BLaER1 (cell line): ENCODE data around the gene PRKG1.

Experiments
- H3K27ac ChIP-seq: shearing (Covaris generic); formaldehyde crosslinking; 2 replicates; pipeline ENCODE4 v1.8.1; 2022
- H3K27me3 ChIP-seq: shearing (Covaris generic); formaldehyde crosslinking; 2 replicates; pipeline ENCODE4 v1.8.1; 2022
- H3K36me3 ChIP-seq: shearing (Covaris generic); formaldehyde crosslinking; 2 replicates; pipeline ENCODE4 v1.8.1; 2022
- H3K4me1 ChIP-seq: shearing (Covaris generic); formaldehyde crosslinking; 2 replicates; pipeline ENCODE4 v1.8.1; 2022
- H3K4me2 ChIP-seq: shearing (Covaris generic); formaldehyde crosslinking; 2 replicates; pipeline ENCODE4 v1.8.1; 2022
- H3K4me3 ChIP-seq: shearing (Covaris generic); formaldehyde crosslinking; 2 replicates; pipeline ENCODE4 v1.8.1; 2022
- H3K9ac ChIP-seq: shearing (Covaris generic); formaldehyde crosslinking; 2 replicates; pipeline ENCODE4 v1.8.1; 2022
- H3K9me3 ChIP-seq: shearing (Covaris generic); formaldehyde crosslinking; 2 replicates; pipeline ENCODE4 v1.8.1; 2022
- H4K20me1 ChIP-seq: shearing (Covaris generic); formaldehyde crosslinking; 2 replicates; pipeline ENCODE4 v1.8.1; 2022
- Cebpa-rat ChIP-seq: shearing (Covaris generic); IDR thresholded peaks from 2 replicates; pipeline ENCODE4 v1.8.1; 2022

Gene PRKG1

GRCh38 chr10:51955696-51956095 is 881.4 kb downstream of the PRKG1 start:
- Histone ChIP-seq H3K9ac (no peak overlapping the region), H3K27ac (no peak overlapping the region), H4K20me1 (no peaks in the 10 kb centered on the region), H3K4me2 (no peak overlapping the region), H3K36me3 (no peaks in the 10 kb centered on the region), H3K4me3 (no peak overlapping the region), H3K27me3 (no peaks in the 10 kb centered on the region), H3K9me3 (no peaks in the 10 kb centered on the region), H3K4me1 (no peaks in the 10 kb centered on the region)
- no peak for TF ChIP-seq Cebpa-rat

GRCh38 chr10:51956822-51957221 is 882.5 kb downstream of the PRKG1 start:
- no peak overlapping the region for H3K4me3 ChIP-seq
- H3K36me3 ChIP-seq: no peaks in the 10 kb centered on the region
- no peaks in the 10 kb centered on the region for H3K4me1 ChIP-seq
- TF ChIP-seq Cebpa-rat: no peak
- H3K9ac ChIP-seq: no peak overlapping the region
- no peak overlapping the region for H3K27ac ChIP-seq
- H3K27me3 ChIP-seq: no peaks in the 10 kb centered on the region
- H4K20me1 ChIP-seq: no peaks in the 10 kb centered on the region
- no peaks in the 10 kb centered on the region for H3K9me3 ChIP-seq
- no peak overlapping the region for H3K4me2 ChIP-seq

GRCh38 chr10:51960494-51960895 is 886.2 kb downstream of the PRKG1 start:
- H3K9me3 ChIP-seq: no peaks in the 10 kb centered on the region
- H3K9ac ChIP-seq: no peak overlapping the region
- no peak overlapping the region for H3K4me3 ChIP-seq
- no peak overlapping the region for H3K4me2 ChIP-seq
- no peaks in the 10 kb centered on the region for H3K36me3 ChIP-seq
- no peak overlapping the region for H3K27ac ChIP-seq
- H3K4me1 ChIP-seq: no peaks in the 10 kb centered on the region
- H4K20me1 ChIP-seq: no peaks in the 10 kb centered on the region
- TF ChIP-seq Cebpa-rat: no peak
- no peaks in the 10 kb centered on the region for H3K27me3 ChIP-seq

- Histone ChIP-seq H3K9me3 (no peaks in the 10 kb centered on the region), H4K20me1 (no peaks in the 10 kb centered on the region), H3K9ac (no peak overlapping the region), H3K36me3 (no peaks in the 10 kb centered on the region), H3K27me3 (no peaks in the 10 kb centered on the region), H3K4me3 (no peak overlapping the region), H3K4me2 (no peak overlapping the region), H3K4me1 (no peaks in the 10 kb centered on the region), H3K27ac (no peak overlapping the region)
- no peak for TF ChIP-seq Cebpa-rat
These were observed 887.1 kb downstream of the PRKG1 start for GRCh38 chr10:51961401-51961800.

GRCh38 chr10:51964630-51965029 is 890.3 kb downstream of the PRKG1 start:
- no peaks in the 10 kb centered on the region for H3K27me3 ChIP-seq
- H3K9me3 ChIP-seq: no peaks in the 10 kb centered on the region
- H3K9ac ChIP-seq: no peak overlapping the region
- H3K4me2 ChIP-seq: no peak overlapping the region
- H3K36me3 ChIP-seq: no peaks in the 10 kb centered on the region
- TF ChIP-seq Cebpa-rat: no peak
- H3K4me3 ChIP-seq: no peak overlapping the region
- H3K27ac ChIP-seq: no peak overlapping the region
- no peaks in the 10 kb centered on the region for H4K20me1 ChIP-seq
- H3K4me1 ChIP-seq: no peaks in the 10 kb centered on the region

GRCh38 chr10:51965451-51965850 is 891.2 kb downstream of the PRKG1 start:
- no peak overlapping the region for H3K27ac ChIP-seq
- H3K36me3 ChIP-seq: no peaks in the 10 kb centered on the region
- H3K4me1 ChIP-seq: no peaks in the 10 kb centered on the region
- no peak overlapping the region for H3K4me2 ChIP-seq
- no peak for TF ChIP-seq Cebpa-rat
- H3K27me3 ChIP-seq: no peaks in the 10 kb centered on the region
- no peaks in the 10 kb centered on the region for H3K9me3 ChIP-seq
- H3K9ac ChIP-seq: no peak overlapping the region
- H4K20me1 ChIP-seq: no peaks in the 10 kb centered on the region
- H3K4me3 ChIP-seq: no peak overlapping the region

DNA sequence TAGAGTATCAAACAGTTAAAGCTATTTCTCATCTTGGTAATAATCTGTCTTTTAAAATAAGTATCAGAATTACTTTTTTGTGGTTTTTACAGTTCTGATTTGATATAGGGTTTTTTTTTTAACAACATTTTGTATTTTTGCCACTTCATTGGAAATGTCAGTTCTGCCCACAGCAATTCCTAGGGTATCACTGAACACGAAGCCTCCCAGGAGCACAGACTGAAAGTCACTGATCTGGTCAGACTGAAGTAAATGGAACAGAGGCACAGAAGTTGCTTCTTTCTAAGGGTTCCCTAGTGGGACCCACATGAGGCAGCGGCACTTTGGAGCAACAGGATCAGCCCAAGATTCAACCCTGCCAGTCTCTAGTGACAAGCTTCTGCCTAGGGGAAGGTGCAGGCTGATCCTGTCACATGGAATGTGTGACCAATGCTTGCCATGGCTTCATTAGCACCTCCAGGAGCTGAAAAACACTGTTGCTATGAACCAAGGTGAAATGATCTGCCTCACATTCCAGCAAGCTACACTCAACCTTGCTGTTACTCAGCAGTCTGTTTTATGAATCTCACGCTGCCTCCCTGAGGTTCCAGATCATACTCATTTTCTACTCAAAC is 898.6 kb downstream of the PRKG1 start:
- no peak overlapping the region for H3K4me3 ChIP-seq
- H3K9me3 ChIP-seq: no peaks in the 10 kb centered on the region
- no peak overlapping the region for H3K4me2 ChIP-seq
- H3K9ac ChIP-seq: no peak overlapping the region
- no peaks in the 10 kb centered on the region for H3K4me1 ChIP-seq
- H3K27ac ChIP-seq: no peak overlapping the region
- no peak for TF ChIP-seq Cebpa-rat
- no peaks in the 10 kb centered on the region for H3K36me3 ChIP-seq
- no peaks in the 10 kb centered on the region for H3K27me3 ChIP-seq
- H4K20me1 ChIP-seq: no peaks in the 10 kb centered on the region

- Histone ChIP-seq H3K27me3 (no peaks in the 10 kb centered on the region), H3K4me1 (no peaks in the 10 kb centered on the region), H4K20me1 (no peaks in the 10 kb centered on the region), H3K4me3 (no peak overlapping the region), H3K27ac (no peak overlapping the region), H3K9ac (no peak overlapping the region), H3K4me2 (no peak overlapping the region), H3K9me3 (no peaks in the 10 kb centered on the region), H3K36me3 (no peaks in the 10 kb centered on the region)
- TF ChIP-seq Cebpa-rat: no peak
These were observed 906.5 kb downstream of the PRKG1 start for GRCh38 chr10:51980752-51981151.

GRCh38 chr10:51981731-51982130 is 907.4 kb downstream of the PRKG1 start:
- TF ChIP-seq Cebpa-rat: no peak
- Histone ChIP-seq H3K27me3 (no peaks in the 10 kb centered on the region), H3K9me3 (no peaks in the 10 kb centered on the region), H3K9ac (no peak overlapping the region), H3K4me1 (no peaks in the 10 kb centered on the region), H3K27ac (no peak overlapping the region), H3K4me2 (no peak overlapping the region), H4K20me1 (no peaks in the 10 kb centered on the region), H3K4me3 (no peak overlapping the region), H3K36me3 (no peaks in the 10 kb centered on the region)

DNA sequence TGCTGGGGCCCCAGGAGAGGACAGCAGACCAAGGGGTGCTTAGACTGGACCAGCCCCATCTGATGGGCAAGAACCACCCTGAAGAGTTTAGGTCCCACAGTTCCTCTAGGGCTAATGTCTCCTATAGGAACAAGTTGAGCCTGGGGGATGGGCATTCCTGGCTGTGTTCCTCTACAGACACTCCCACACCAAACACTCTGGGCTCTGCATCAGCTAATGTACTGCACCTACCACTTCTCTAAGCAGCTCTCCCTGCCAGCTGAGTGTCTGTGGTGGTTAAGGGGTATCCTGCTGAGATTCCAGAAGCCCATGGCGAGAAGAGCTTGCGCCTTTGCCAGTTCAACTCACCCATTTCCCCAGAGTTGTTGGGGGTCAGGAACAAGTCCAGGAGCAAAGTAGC is 909.2 kb downstream of the PRKG1 start:
- H3K4me1 ChIP-seq: no peaks in the 10 kb centered on the region
- H3K36me3 ChIP-seq: no peaks in the 10 kb centered on the region
- TF ChIP-seq Cebpa-rat: no peak
- no peak overlapping the region for H3K4me2 ChIP-seq
- H3K4me3 ChIP-seq: no peak overlapping the region
- no peaks in the 10 kb centered on the region for H3K27me3 ChIP-seq
- H4K20me1 ChIP-seq: no peaks in the 10 kb centered on the region
- H3K9ac ChIP-seq: no peak overlapping the region
- H3K27ac ChIP-seq: no peak overlapping the region
- no peaks in the 10 kb centered on the region for H3K9me3 ChIP-seq

GRCh38 chr10:51985336-51985735 is 911.0 kb downstream of the PRKG1 start:
- no peak for TF ChIP-seq Cebpa-rat
- Histone ChIP-seq H3K4me3 (no peak overlapping the region), H3K27me3 (no peaks in the 10 kb centered on the region), H3K4me2 (no peak overlapping the region), H3K36me3 (no peaks in the 10 kb centered on the region), H3K9ac (no peak overlapping the region), H3K27ac (no peak overlapping the region), H4K20me1 (no peaks in the 10 kb centered on the region), H3K4me1 (no peaks in the 10 kb centered on the region), H3K9me3 (no peaks in the 10 kb centered on the region)
